ENCODE results near the gene SORL1. TPM values are rescaled to one million over a fixed set of nuclear protein-coding genes. Genes with fewer than 3 reads are reported as not detected.

SORL1 gene
- total and polyA plus RNA-seq, 7 donors, result 3.2 to 19.8 (median 12.2) TPM

- no peak for TF ChIP-seq POLR2A (IDR thresholded peaks at IDR 0.05)
- no peak for TF ChIP-seq POLR2AphosphoS5 (IDR thresholded peaks at IDR 0.05)
- TF ChIP-seq CTCF (IDR thresholded peaks at IDR 0.05), result no peak
- no peak for TF ChIP-seq EP300 (IDR thresholded peaks at IDR 0.05)
- intact Hi-C loops (cut with DNase I), result no loop called here
- Histone ChIP-seq H3K27me3 (no peaks in the 10 kb centered on the region), H3K9me3 (no peaks in the 10 kb centered on the region), H3K27ac (no peak overlapping the region), H3K36me3 (peaks cover 0 to 59% (median 7%) of the 10 kb centered on the region in 4 donors), H3K4me3 (no peak overlapping the region), H3K4me1 (peaks cover 0 to 11% (median 0%) of the 10 kb centered on the region in 4 donors)
- DNase-seq, result no peak
- WGBS, 2 donors, result 96 to 97% methylated on average over 4 of the region's 4 CpGs
Observed at GRCh38 chr11:121606354-121606753, 154.2 kb downstream of the SORL1 start.

GRCh38 chr11:121607341-121607740 lies 155.2 kb downstream of the SORL1 start:
- TF ChIP-seq EP300 (IDR thresholded peaks at IDR 0.05) (no peak), POLR2AphosphoS5 (IDR thresholded peaks at IDR 0.05) (no peak), POLR2A (IDR thresholded peaks at IDR 0.05) (no peak), CTCF (IDR thresholded peaks at IDR 0.05) (no peak)
- H3K4me3 ChIP-seq, result no peak overlapping the region
- H3K36me3 ChIP-seq, result peaks cover 0 to 61% (median 7%) of the 10 kb centered on the region in 4 donors
- no peaks in the 10 kb centered on the region for H3K9me3 ChIP-seq
- no peak for DNase-seq
- intact Hi-C loops (cut with DNase I), result no loop called here
- H3K27ac ChIP-seq, result no peak overlapping the region
- H3K27me3 ChIP-seq, result no peaks in the 10 kb centered on the region
- H3K4me1 ChIP-seq, result peaks cover 0 to 9% (median 0%) of the 10 kb centered on the region in 4 donors
- whole genome bisulfite sequencing, 2 donors, result 95 to 97% methylated on average over 5 of the region's 5 CpGs

- intact Hi-C loops (cut with DNase I), result no loop called here
- H3K4me3 ChIP-seq, result no peak overlapping the region
- H3K27ac ChIP-seq, result no peak overlapping the region
- no peak for DNase-seq
- peaks cover 0 to 66% (median 7%) of the 10 kb centered on the region in 4 donors for H3K36me3 ChIP-seq
- H3K9me3 ChIP-seq, result no peaks in the 10 kb centered on the region
- 96 to 98% methylated on average over 9 of the region's 9 CpGs for WGBS, 2 donors
- no peak for TF ChIP-seq POLR2A (IDR thresholded peaks at IDR 0.05)
- no peak for TF ChIP-seq CTCF (IDR thresholded peaks at IDR 0.05)
- no peak for TF ChIP-seq POLR2AphosphoS5 (IDR thresholded peaks at IDR 0.05)
- no peak for TF ChIP-seq EP300 (IDR thresholded peaks at IDR 0.05)
- H3K4me1 ChIP-seq, result peaks cover 0 to 4% (median 1%) of the 10 kb centered on the region in 4 donors
- H3K27me3 ChIP-seq, result no peaks in the 10 kb centered on the region
Observed at GRCh38 chr11:121608545-121609098, 156.5 kb downstream of the SORL1 start.

GRCh38 chr11:121610706-121611105 lies 158.6 kb downstream of the SORL1 start:
- Histone ChIP-seq H3K27ac (no peak overlapping the region), H3K36me3 (peaks cover 0 to 64% (median 7%) of the 10 kb centered on the region in 4 donors), H3K4me1 (peaks cover 0 to 7% (median 4%) of the 10 kb centered on the region in 4 donors), H3K9me3 (no peaks in the 10 kb centered on the region), H3K4me3 (no peak overlapping the region), H3K27me3 (no peaks in the 10 kb centered on the region)
- no peak for TF ChIP-seq POLR2AphosphoS5 (IDR thresholded peaks at IDR 0.05)
- no peak for TF ChIP-seq CTCF (IDR thresholded peaks at IDR 0.05)
- no peak for TF ChIP-seq POLR2A (IDR thresholded peaks at IDR 0.05)
- TF ChIP-seq EP300 (IDR thresholded peaks at IDR 0.05), result no peak
- DNase-seq, result no peak
- intact Hi-C loops (cut with DNase I), result no loop called here
- WGBS, 2 donors, result 94 to 95% methylated on average over 6 of the region's 6 CpGs

GRCh38 chr11:121611242-121611641 lies 159.1 kb downstream of the SORL1 start:
- Histone ChIP-seq H3K9me3 (no peaks in the 10 kb centered on the region), H3K36me3 (peaks cover 0 to 64% (median 6%) of the 10 kb centered on the region in 4 donors), H3K27ac (no peak overlapping the region), H3K4me1 (peaks cover 0 to 7% (median 4%) of the 10 kb centered on the region in 4 donors), H3K4me3 (no peak overlapping the region), H3K27me3 (no peaks in the 10 kb centered on the region)
- no peak for TF ChIP-seq POLR2A (IDR thresholded peaks at IDR 0.05)
- TF ChIP-seq POLR2AphosphoS5 (IDR thresholded peaks at IDR 0.05), result no peak
- no peak for TF ChIP-seq EP300 (IDR thresholded peaks at IDR 0.05)
- no peak for TF ChIP-seq CTCF (IDR thresholded peaks at IDR 0.05)
- WGBS, 2 donors, result 97% methylated on average over 6 of the region's 6 CpGs
- no peak for DNase-seq
- intact Hi-C loops (cut with DNase I), result no loop called here
